ENCODE measurements around the gene DNAI1.

GRCh38 chr9:34522971-34523797 is 64.6 kb downstream of the DNAI1 start, which contains the start of gene ENHO:
- TF ChIP-seq, protein P1, sequence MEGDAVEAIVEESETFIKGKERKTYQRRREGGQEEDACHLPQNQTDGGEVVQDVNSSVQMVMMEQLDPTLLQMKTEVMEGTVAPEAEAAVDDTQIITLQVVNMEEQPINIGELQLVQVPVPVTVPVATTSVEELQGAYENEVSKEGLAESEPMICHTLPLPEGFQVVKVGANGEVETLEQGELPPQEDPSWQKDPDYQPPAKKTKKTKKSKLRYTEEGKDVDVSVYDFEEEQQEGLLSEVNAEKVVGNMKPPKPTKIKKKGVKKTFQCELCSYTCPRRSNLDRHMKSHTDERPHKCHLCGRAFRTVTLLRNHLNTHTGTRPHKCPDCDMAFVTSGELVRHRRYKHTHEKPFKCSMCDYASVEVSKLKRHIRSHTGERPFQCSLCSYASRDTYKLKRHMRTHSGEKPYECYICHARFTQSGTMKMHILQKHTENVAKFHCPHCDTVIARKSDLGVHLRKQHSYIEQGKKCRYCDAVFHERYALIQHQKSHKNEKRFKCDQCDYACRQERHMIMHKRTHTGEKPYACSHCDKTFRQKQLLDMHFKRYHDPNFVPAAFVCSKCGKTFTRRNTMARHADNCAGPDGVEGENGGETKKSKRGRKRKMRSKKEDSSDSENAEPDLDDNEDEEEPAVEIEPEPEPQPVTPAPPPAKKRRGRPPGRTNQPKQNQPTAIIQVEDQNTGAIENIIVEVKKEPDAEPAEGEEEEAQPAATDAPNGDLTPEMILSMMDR (IDR thresholded peaks at IDR 0.05), result no peak
- TF ChIP-seq TCF7L2 (IDR thresholded peaks at IDR 0.05; ENCODE audit: low read depth, low read length) (no peak), REST (IDR thresholded peaks at IDR 0.05; ENCODE audit: insufficient read depth in 1 of 2, low read depth in 2 of 2, low read length in 1 of 2) (no peak)
